Stimulated activated CD4-positive, alpha-beta T cell treated with anti-CD3 and anti-CD28 coated beads, Interleukin-4, amount 100 ng/mL, for 24 hours (primary cell): Measurements from ENCODE around the gene GNG3.
"Not testable (repeated sequence)": the region's sequence is repeated elsewhere in the genome, so short reads cannot be mapped to it uniquely, and the experiment has no call there.

Experiments used
- DNase-seq: peaks from one replicate; pipeline ENCODE4 v3.0.0-alpha.2; 2020

Gene GNG3

DNA sequence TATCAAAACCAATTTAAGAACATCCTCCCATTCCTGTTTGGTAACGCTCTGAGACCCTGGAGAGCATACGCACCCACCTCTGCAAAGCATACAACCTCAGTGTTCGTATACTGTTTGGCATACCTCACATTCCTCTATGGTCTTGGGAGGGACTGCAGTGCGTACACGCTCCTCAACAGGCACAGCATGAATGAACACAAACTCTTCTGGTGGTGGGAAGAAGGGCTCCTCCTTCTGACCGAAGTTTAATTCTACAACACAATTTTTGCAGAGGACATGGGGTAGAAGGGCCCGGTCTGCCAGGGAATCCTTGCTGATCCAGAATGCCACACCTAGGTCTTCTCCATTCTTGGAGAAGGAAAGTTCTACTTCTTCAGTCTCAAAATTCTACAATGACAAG lies 14.5 kb downstream of the GNG3 start:
- DNase-seq: no peak

DNA sequence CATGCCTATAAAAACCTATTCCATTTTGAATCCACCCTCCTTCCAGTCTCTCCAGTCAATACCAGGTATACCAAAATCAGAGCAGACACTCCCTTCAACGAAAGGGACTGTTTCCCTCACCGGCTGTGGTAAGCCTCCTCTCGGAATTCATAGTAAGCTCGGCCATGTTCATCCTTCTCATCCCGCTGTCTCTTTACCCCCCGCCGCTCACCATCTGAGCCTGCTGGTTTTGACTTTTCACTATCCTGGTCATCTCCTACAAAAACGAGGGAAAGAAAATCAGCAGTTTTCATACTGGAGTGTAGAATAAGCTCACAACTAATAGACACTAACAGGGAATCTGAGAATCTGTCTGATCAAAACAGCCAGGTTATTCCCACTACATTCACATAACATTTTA lies 16.7 kb downstream of the GNG3 start:
- DNase-seq: no peak

DNA sequence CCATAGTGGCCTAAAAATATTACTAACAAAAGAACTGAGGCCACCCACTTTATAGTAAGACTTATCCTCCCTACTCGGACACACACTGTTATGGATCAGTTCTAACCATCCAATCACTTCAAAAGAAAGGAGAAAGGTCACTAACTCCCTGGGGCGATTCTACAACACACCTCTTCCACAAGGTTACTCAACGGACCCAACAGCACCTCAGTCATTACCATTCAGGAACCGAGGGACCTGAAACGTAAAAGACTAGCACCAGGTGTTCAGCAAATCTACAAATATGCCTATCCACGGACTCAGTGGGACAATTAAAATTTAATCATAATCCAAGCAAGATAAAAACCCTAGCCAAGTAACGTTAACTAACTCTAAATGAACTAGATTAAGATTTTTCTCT lies 18.2 kb downstream of the GNG3 start:
- no peak for DNase-seq

DNA sequence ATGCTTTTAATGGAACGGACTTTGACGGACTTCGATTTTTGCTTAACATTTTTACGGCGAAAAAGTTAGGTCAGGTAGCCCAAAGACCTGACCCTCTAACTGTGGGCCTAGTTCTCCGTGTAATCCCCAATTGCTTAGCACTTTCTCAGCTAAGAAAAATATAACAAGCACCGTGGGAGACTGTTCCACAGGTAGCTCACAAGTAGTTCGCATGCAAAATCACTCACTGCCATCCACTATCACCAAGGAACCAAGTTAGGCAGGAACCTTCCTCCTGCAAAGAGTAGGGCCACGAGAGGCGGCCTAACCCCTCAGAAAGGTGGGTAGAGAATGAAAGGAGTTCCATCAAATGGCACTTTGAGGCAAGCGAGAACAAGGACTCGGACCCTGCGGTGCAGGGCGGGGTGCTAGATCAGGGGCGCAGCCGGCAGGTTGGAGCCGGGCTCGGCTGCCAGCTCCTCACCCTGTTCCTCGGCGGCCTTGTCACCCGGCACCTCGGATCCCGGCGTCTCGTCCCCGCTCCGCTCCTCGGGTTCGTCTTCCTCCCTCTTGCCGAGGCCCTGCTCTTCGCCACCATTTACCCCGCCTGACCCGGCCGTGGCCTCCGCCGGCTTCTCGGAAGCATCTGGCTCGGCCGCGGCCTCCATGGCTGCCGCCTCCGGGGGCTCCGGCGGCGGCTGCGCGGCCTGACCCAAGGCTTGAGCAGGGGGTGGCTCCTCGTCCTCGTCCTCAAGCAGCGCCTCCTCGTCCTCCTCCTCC lies 18.9 kb downstream of the GNG3 start:
- DNase-seq: no peak

DNA sequence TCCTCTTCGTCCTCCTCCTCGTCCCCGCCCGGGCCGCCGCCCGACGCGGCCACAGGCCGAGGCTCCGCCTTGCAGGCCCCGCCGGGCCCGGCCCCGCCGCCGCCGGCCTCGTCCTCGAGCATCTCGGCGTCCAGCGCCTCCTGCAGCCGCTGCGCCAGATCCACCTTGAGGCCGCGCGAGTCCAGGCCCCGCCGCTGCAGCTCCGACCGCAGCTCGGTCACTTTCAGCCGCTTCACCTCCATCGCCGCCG lies 19.4 kb downstream of the GNG3 start:
- DNase-seq: no peak

DNA sequence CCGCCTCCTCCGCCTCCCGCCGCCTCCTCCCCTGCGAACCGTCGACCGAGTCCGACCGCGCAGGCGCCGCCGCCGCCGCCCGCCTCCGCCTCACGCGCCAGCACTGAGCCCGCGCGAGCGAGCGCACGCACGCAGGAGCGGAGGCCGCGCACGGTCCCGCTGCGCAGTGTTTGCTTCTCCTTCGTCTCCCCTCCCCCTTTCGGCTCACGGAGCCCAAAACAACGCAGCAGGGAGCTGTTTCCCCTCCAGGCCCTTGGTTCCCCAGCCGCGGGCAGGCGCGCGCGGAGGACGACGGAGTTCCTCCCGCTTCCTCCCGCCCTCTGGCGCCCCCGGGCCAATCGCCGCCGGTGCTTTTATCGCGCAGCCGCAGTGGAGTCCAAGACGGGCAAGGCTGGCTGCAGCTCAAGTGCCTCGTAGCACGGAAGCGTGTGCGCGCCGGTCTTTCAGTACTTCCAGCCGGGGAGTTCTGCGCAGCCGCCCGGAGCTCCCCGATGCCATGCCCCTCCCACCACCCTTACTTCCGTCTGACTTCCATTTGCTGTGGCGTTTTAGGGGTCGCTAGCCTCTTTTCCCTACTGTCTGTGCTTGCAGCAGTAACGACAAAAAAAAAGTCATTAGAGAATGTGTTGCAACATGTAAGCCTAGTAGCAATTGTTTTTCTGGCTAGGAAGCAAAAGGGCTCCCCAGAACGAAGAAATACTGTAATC lies 19.8 kb downstream of the GNG3 start, which contains the start of gene HNRNPUL2:
TSS of gene HNRNPUL2 (minus strand) at position 293 of the 707 bp plus-strand sequence. CDS start 301 bp downstream, outside the sequence.
- DNase-seq: peak; percentile 98

DNA sequence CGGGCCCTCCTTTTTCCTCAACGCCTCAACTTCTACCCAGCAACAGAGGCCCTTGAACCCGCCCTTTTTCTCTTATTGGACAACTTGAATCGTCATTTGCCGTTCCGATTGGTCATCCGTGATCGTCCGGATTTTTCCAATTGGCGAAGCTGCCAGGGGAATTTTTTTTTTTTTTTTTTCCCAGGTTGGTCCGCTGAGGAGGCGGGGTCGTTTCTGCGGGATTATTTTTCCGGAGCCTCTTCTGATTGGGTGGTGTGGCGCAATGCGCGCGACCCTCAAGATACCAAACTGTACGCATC lies 20.3 kb downstream of the GNG3 start:
- peak; percentile 89 for DNase-seq

DNA sequence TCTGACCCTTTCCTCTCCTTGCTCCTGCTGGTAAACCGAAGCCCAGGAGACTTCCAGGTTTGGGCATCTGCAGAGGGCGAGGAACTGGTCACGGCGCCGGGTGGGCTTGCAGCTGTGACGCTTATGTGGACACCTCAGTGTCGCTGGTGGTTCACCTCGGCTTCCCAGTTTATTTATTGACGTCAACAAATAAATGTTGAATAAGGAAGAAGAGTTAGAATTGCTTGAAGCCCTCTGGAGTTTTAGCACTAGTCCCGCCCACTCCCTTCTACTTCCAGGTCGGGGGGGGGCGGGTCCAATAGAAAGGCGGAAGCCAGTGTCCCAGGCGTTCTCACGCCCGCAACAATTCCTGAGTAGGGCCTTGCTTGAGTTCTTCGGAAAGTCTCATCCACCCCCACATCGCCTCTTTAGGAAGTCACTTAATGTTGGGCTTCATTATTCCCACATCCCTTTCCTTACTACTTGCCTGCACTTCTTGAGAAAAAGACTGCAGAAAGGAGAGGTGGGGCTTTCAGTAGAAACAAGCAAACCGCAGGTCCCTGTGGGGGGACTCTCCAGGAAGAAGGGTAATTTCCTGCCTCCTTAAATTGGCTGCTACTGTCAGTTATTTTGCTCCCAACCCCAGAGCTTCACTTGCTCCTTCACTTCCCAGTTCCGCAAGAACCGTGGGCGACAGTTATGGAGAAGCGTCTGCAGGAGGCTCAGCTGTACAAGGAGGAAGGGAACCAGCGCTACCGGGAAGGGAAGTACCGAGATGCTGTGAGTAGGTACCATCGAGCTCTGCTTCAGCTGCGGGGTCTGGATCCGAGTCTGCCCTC lies 20.9 kb downstream of the GNG3 start, which contains the start of gene TTC9C:
TSS of gene TTC9C (plus strand) at position 316 of the 818 bp plus-strand sequence. CDS start at position 679, 363 bp downstream.
- peak; percentile 87 for DNase-seq

DNA sequence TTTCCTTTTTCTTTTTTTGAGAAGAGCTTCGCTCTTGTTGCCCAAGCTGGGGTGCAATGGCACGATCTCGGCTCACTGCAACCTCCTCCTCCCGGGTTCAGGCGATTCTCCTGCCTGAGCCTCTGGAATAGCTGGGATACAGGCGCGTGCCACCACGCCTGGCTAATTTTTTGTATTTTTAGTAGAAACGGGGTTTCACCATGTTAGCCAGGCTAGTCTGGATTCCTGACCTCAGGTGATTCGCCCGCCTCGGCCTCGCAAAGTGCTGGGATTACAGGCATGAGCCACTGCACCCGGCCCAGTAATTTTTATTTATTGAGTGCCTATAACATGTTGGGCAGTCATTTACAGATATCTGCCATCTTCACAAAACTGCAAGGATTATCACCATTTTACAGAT lies 22.6 kb downstream of the GNG3 start:
- DNase-seq: not testable (repeated sequence)

DNA sequence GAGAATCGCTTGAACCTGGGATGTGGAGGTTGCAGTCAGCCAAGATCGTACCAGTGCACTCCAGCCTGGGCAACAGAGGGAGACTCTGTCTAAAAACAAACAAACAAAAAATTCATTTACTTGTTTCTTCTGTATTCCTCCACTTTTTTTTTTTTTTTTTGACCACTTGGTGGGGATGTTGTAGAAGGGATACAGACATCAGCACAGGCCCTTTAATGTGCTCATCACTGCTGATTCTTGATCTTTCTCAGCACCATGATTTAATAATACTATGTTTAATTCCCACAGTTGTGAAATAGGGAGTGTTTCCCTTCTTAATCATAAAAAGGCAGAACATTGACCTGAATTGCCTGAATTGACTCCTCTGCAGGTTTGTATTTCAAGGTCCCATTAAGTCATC lies 25.4 kb downstream of the GNG3 start:
- no peak for DNase-seq

DNA sequence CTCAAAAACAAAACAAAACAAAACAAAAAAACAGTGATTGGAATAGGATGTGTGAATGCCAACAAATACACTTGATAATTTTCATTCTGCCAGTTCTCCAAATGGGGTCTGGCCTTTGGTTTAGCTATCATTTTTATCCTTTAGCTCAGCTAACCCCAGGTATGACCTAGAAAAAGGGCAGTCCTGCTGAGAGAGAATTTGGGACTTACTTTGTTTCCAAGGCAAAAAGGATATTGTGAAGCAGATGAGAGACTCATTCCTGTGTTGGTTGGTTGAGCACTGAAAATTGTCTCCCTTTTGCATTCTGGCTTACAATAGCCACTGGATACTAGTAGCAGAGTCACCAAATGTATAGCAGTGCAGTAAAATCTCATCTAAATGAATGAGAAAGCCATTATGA lies 29.7 kb downstream of the GNG3 start:
- DNase-seq: no peak

DNA sequence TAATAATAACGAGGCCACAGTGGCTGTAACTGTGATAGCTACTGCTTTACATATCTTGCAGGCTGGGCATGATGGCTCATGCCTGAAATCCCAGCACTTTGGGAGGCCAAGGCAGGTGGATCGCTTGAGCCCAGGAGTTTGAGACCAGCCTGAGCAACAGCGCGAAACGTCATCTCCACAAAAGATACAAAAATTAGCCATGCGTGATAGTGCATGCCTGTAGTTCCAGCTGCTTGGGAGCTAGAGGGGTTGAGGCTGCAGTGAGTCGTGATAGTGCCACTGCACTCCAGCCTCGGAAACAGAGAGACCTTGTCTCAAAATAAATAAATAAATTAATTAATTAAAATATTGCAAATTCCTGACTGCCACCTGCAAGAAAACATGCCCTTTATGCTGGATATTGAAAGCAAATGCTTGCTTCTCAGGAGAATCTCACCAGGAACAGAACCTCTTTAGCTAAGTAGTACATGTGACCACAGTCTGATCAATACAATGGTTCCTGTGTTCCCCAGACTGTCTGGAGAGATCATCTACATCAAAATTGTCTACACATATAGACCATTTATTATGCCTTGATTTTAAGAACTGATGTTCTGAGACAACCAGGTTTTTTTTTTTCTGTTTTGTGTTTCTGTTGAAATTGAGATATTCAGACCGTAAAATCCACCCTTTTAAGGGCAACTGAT lies 40.1 kb downstream of the GNG3 start:
- no peak for DNase-seq

DNA sequence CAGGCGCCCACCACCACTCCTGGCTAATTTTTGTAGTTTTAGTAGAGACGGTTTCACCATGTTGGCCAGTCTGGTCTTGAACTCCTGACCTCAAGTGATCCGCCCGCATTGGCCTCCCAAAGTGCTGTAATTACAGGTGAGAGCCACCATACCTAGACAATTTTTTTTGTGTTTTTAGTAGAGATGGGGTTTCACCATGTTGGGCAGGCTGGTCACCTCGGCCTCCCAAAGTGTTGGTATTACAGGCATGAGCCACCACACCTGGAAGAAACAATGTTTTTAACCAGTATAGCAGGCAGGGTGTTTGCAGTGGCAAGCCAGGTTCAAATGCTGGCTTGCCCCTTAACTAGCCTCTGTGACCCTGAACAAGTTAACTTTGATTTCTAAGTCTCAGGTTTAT lies 42.5 kb downstream of the GNG3 start:
- DNase-seq: not testable (repeated sequence)

DNA sequence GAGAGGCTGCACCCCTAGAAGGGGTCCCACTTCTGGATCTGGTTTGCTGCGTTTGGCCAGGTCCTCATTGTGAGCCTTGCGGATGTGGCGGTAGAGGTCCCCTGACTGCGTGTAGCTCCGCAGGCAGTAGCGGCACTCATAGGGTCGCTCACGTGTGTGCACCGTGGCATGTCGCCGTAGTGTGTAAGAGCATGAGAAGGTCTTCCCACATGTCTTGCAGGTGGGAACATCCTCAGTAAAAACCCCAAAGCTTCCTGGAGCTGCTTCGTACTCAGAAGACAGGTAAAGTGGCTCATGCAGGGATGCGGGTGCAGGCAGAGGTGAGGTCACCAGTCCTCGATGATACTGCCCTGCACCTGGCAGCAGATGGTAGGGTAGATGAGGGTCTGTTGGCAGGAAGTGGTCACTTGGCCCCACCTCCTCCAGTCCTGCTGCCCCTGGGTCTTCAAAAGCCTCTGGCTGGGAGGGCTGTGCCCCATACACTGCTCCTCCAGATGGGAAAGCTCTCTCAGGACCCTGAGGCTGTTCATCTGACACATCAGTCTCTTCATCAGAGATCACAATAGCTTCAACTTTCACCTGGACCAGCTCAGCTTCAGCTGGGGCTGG lies 44.8 kb downstream of the GNG3 start:
- no peak for DNase-seq

DNA sequence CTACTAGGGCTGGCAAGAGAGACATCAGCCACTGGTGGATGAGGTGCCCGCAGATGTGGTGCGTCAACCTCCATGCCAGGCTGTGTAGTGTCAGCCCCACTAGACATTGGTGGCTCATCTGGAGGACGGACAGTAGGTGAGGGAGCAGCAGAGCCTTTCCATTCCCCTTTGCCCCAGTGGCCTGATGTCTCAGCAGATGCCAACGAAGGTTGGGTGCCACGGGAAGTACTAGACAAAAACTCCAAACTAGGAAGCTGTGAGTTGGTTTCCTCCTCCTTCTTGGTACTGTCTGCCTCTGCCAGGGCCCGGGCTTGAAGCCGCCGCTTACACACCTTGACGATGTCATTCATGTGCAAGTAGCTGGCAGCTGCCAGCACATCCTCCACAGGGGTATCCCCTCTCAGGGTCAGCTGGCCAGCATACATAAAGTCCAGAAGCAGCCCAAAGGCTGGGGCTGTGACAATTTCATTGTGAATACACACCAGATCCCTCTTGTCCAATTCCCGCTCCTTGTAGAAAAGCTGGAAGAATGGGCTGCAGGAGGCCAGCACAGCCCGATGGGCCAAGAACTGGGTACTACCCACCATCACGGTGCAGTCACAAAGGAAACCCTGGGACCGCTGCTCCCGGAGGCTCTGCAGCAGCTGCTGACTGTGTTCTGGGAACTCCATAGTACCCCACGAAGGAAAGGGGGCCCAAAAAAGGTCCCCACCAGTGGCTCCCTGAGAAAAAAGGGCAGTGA lies 45.7 kb downstream of the GNG3 start:
- DNase-seq: no peak

DNA sequence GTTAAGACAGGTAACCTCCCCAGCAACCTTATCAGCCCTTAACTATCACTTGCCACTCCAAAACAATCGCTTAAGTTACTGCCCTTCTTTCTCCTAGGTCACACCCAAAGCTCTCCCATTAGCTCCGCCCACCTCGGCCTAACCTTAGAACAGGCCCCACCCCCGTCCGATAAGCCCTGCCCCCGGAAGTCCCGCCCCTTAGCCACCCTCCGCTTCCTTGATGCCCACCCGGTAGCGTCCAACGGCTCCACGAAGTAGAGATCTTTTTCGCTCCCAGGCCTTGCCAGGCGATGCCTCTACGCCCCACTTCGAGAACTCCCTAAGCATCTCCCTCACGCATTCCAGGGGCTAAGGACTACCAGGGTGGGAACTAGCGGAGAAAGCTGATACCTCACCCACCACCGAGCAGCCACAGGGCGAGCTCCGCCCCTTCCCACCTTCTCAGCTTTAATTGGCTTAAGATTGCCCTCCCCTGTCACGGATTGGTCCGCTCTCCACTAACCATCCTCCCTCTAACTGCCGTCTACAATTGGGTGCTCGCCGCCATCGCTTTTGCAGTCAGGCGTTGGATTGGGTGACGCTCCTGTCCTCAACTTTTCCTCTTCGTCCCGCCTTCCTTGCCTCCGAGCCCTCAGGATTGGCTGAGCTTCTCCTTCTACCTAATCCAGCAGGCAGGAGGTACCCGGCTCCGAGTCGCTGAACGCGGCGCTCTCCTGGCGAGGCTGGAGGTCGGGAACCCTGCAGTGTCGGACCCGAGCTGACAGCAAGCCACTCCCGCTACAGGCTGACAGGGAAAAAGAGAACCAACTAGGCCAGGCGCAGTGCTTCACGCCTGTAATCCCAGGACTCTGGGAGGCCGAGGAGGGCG lies 46.5 kb downstream of the GNG3 start, which contains the start of gene ZBTB3:
TSS of gene ZBTB3 (minus strand) at position 425 of the 868 bp plus-strand sequence. CDS start 496 bp downstream, outside the sequence.
- peak; percentile 97 for DNase-seq

DNA sequence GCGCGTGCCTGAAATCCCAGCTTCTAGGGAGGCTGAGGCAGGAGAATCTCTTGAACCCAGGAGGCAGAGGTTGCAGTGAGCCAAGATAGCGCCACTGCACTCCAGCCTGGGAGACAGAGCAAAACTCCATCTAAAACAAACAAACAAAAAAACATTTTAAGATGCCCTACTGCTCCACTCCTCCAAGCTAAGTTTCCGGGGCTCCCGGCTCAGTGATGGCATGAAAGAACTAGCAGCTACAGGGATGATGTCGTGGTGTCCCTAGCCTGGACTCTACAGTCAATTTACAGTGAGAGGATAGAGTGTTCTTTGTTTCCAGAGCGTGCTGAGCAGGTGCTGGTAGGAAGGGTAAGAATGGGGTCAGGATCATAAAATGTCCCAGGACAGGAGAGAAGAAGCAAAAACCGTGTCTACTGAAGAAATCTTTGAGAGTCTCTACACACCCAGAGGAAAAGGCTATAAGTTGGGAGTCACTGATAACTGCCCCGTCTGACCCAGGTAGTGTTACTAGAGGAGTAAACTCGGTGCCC lies 47.7 kb downstream of the GNG3 start:
- no peak for DNase-seq

DNA sequence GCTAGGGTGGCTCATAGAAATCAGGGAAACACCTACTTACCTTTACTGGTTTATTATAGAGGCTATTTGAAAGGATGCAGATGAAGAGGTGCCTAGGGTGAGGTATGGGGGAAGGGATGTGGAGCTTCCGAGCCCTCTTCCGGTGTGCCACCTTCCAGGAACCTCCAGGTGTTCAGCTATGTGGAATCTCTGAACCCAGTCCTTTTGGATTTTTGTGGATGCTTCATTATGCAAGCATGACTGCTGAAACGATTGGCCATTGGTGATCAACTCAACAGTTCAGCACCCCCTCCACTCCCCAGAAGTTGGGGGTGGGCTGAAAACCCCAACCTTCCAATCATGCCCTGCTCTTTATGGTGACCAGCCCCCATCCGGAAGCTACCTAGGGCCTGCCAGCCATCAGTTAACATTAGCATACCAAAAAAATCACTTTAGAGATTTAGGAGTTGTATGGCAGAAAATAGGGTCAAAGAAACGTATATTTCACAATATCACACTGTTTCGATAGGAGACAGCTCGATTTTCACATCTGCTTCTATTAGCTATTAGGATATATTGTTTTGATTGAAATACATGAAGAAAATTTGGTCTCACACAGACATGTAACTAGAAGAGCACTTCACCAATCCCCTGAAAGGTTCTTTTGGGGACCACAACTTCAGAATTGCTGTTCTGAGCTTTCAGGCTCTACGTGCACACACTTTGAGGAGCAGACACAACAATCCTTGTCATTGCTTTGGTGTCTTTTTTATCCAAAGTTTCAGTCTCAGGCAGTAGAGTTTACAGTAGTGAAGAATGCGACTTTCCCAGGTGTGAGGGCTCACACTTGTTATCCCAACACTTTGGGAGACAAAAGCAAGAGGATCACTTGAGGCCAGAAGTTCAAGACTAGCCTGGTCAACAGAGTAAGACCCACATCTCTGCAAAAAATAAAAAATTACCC lies 50.6 kb downstream of the GNG3 start:
- no peak for DNase-seq
